ENCODE results near the gene WDR53. TPM values are rescaled to one million over a fixed set of nuclear protein-coding genes. Genes with fewer than 3 reads are reported as not detected.

The WDR53 gene
- polyA plus RNA-seq, 2 of the 4 experiments (the other 2 are of a cell fraction) = 10.8 to 12.0 TPM

DNA sequence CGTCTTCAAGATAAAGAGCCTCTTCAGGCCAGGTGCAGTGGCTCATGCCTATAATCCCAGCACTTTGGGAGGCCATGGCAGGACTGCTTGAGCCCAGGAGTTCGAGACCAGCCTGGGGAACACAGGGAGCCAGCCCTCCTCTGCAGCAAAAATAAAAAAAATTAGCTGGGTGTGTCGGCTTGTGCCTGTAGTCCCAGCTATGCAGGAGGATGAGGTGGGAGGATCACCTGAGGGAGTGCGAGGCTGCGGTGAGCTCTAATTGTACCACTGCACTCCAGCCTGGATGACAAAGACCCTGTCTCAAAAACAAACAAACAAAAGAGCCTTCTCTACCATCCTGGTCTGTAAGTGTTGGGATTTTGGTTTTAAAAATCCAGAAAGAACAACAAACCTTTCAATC, 11.1 kb downstream of the WDR53 start (continued):
- TF ChIP-seq KDM1A (IDR thresholded peaks at IDR 0.05; ENCODE audit: low read depth) = no peak
- TF ChIP-seq MAFK (IDR thresholded peaks at IDR 0.05; ENCODE audit: partially characterized antibody) = no peak
- TF ChIP-seq CBX8 (IDR thresholded peaks at IDR 0.05) = no peak
- TF ChIP-seq, protein P1, sequence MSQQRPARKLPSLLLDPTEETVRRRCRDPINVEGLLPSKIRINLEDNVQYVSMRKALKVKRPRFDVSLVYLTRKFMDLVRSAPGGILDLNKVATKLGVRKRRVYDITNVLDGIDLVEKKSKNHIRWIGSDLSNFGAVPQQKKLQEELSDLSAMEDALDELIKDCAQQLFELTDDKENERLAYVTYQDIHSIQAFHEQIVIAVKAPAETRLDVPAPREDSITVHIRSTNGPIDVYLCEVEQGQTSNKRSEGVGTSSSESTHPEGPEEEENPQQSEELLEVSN (IDR thresholded peaks at IDR 0.05; ENCODE audit: borderline replicate concordance, low read depth) = no peak

DNA sequence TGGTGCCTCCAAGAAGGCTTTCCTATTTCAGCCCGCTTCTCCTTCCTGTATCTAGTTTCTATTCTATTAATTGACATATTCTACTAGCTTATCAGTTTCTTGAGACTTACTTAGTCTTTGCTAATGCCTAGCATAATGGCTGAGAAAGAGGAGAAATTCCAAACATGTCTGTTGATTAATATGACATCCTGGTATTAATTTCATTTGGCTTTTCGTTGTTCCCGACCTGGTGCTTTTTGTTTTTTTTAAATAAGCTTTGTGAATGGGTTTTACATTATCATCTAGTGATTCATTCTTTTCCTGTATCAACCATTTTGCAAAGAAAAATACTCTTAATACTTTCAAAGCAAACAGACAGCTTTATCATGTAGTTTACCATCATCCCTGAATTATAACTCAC, 13.1 kb downstream of the WDR53 start:
- ChIA-PET POLR2A (no interaction called here), CTCF (interaction anchor here (0.6 to 3.7 kb wide), 4 partner anchors 12 to 29 kb away, joined by 4 to 18 read pairs (median 6); partner anchors contain the start of genes FBXO45 and WDR53)
- Histone ChIP-seq H3K27ac (no peak overlapping the region), H3K4me3 (no peak overlapping the region), H3K9me3 (peaks cover 1% of the 10 kb centered on the region; the same call in 1 of the 3 replicates), H3K4me1 (no peaks in the 10 kb centered on the region), H3K4me2 (no peak overlapping the region)
- DNase-seq (ENCODE audit: low read depth in 1 of 2, low spot score in 1 of 2) (no peak), FAIRE-seq (no peak), ATAC-seq (no peak)
- 92% methylated on average over 3 of the region's 3 CpGs for WGBS (ENCODE audit: missing lambda C conversion rate)
- TF ChIP-seq MYC (IDR thresholded peaks at IDR 0.05; ENCODE audit: borderline replicate concordance, low read length) (no peak), ZC3H11A (IDR thresholded peaks at IDR 0.05) (no peak), HEYL (CRISPR knock-in tag; IDR thresholded peaks at IDR 0.05) (no peak), HDAC2 (IDR thresholded peaks at IDR 0.05) (no peak), BHLHE40 (IDR thresholded peaks at IDR 0.05; ENCODE audit: low read depth, low read length) (no peak), PHF8 (IDR thresholded peaks at IDR 0.05; ENCODE audit: borderline replicate concordance, low read depth) (no peak), HES2 (IDR thresholded peaks at IDR 0.05) (no peak)

GRCh38 chr3:196554205-196554604, 14.1 kb downstream of the WDR53 start:
- FAIRE-seq (no peak), ATAC-seq (no peak), DNase-seq (ENCODE audit: low read depth in 1 of 2, low spot score in 1 of 2) (no peak)
- WGBS (ENCODE audit: missing lambda C conversion rate) = 79% methylated on average over 3 of the region's 3 CpGs
- TF ChIP-seq ESRRA (IDR thresholded peaks at IDR 0.05; ENCODE audit: borderline replicate concordance, low read length) = no peak
- TF ChIP-seq TFCP2L1 (CRISPR knock-in tag; IDR thresholded peaks at IDR 0.05) = no peak
- no peak for TF ChIP-seq NPAS2 (CRISPR knock-in tag; IDR thresholded peaks at IDR 0.05; ENCODE audit: borderline replicate concordance)
- TF ChIP-seq, protein P2, sequence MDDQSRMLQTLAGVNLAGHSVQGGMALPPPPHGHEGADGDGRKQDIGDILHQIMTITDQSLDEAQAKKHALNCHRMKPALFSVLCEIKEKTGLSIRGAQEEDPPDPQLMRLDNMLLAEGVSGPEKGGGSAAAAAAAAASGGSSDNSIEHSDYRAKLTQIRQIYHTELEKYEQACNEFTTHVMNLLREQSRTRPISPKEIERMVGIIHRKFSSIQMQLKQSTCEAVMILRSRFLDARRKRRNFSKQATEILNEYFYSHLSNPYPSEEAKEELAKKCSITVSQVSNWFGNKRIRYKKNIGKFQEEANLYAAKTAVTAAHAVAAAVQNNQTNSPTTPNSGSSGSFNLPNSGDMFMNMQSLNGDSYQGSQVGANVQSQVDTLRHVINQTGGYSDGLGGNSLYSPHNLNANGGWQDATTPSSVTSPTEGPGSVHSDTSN (IDR thresholded peaks at IDR 0.05) = no peak
- no peak for TF ChIP-seq SREBF2 (IDR thresholded peaks at IDR 0.05)
- TF ChIP-seq CHD2 (IDR thresholded peaks at IDR 0.05; ENCODE audit: low read length, partially characterized antibody) = no peak
- no peak for TF ChIP-seq PHF8 (IDR thresholded peaks at IDR 0.05; ENCODE audit: borderline replicate concordance, low read depth)
- TF ChIP-seq HOXB13 (CRISPR knock-in tag; IDR thresholded peaks at IDR 0.05; ENCODE audit: low read depth) = no peak
- TF ChIP-seq, protein P3, sequence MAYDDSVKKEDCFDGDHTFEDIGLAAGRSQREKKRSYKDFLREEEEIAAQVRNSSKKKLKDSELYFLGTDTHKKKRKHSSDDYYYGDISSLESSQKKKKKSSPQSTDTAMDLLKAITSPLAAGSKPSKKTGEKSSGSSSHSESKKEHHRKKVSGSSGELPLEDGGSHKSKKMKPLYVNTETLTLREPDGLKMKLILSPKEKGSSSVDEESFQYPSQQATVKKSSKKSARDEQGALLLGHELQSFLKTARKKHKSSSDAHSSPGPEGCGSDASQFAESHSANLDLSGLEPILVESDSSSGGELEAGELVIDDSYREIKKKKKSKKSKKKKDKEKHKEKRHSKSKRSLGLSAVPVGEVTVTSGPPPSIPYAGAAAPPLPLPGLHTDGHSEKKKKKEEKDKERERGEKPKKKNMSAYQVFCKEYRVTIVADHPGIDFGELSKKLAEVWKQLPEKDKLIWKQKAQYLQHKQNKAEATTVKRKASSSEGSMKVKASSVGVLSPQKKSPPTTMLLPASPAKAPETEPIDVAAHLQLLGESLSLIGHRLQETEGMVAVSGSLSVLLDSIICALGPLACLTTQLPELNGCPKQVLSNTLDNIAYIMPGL (CRISPR knock-in tag; IDR thresholded peaks at IDR 0.05; ENCODE audit: borderline replicate concordance) = no peak
- no peak for TF ChIP-seq HEYL (CRISPR knock-in tag; IDR thresholded peaks at IDR 0.05)
- no peak for TF ChIP-seq HES2 (IDR thresholded peaks at IDR 0.05)
- no peak for TF ChIP-seq HDAC2 (IDR thresholded peaks at IDR 0.05)
- no peak for TF ChIP-seq POLR2A (IDR thresholded peaks at IDR 0.05; ENCODE audit: low read length)
- no peak for TF ChIP-seq USF2 (IDR thresholded peaks at IDR 0.05)
- TF ChIP-seq RCOR1 (IDR thresholded peaks at IDR 0.05; ENCODE audit: low read depth, low read length) = no peak
- no peak for TF ChIP-seq KDM1A (IDR thresholded peaks at IDR 0.05; ENCODE audit: low read depth)
- H3K4me1 ChIP-seq = no peaks in the 10 kb centered on the region
- no peak overlapping the region for H3K4me3 ChIP-seq
- H3K27ac ChIP-seq = no peak overlapping the region
- peaks cover 11% of the 10 kb centered on the region; the same call in 2 of the 3 replicates for H3K9me3 ChIP-seq
- ChIA-PET POLR2A (no interaction called here), CTCF (interaction anchor here (0.5 to 3.7 kb wide), 4 partner anchors 13 to 484 kb away, joined by 3 to 18 read pairs (median 6); partner anchors contain the start of genes FBXO45 and WDR53)
- no peak overlapping the region for H3K4me2 ChIP-seq
